IMR-90 (cell line): ENCODE results near the gene CENPN. TPM values are rescaled to one million over a fixed set of nuclear protein-coding genes. Genes with fewer than 3 reads are reported as not detected.
A peak's percentile ranks its signal among the peaks of the same experiment; 100 is the strongest.

Source experiments
- ATAC-seq: fragments of 200-7000 bp; cut with Tn5 transposase; 2 replicates; pipeline ENCODE4 v1.9.1; 2020; ENCODE audit warnings: low read depth, mild to moderate bottlenecking, moderate library complexity
- BruUV-seq: library from RNA; stranded (reverse); fragments of 400-500 nt; replicated peaks from 2 replicates; lab custom pipeline; 2021; lab: Mats Ljungman, UMichigan
- CTCF ChIA-PET: fragments of 300-600 bp; formaldehyde crosslinking; extraction: SDS; loops from one replicate; lab custom pipeline; 2021; ENCODE audit warnings: antibody characterized with exemption; lab: Yijun Ruan, JAX
- POLR2A ChIA-PET: fragments of 300-600 bp; sonication (Branson Sonifier 250); formaldehyde crosslinking; loops from one replicate; lab custom pipeline; 2022; ENCODE audit warnings: antibody characterized with exemption; ENCODE audit not compliant: unreplicated experiment; lab: Charles Lee
- DNase-seq: peaks from one replicate; pipeline ENCODE4 v3.0.0; 2013
- H2AFZ ChIP-seq: replicated peaks from 2 replicates; pipeline ENCODE3; 2013; ENCODE audit warnings: low read length, mild to moderate bottlenecking; ENCODE audit not compliant: poor library complexity
- H2AK5ac ChIP-seq: 2 replicates; pipeline ENCODE4 v1.6.1; 2013; ENCODE audit warnings: low read depth, low read length, inconsistent platforms
- H2AK9ac ChIP-seq: replicated peaks from 2 replicates; pipeline ENCODE3; 2013; ENCODE audit warnings: mild to moderate bottlenecking, low read depth, low read length, moderate library complexity; ENCODE audit not compliant: poor library complexity
- H2BK120ac ChIP-seq: 2 replicates; pipeline ENCODE4 v1.6.1; 2013; ENCODE audit warnings: low read depth, low read length, inconsistent platforms
- H2BK15ac ChIP-seq: 3 replicates; pipeline ENCODE4 v1.6.1; 2013; ENCODE audit warnings: low read depth, low read length, inconsistent platforms
- H2BK20ac ChIP-seq: 2 replicates; pipeline ENCODE4 v1.6.1; 2013; ENCODE audit warnings: low read depth, mild to moderate bottlenecking, inconsistent platforms, low read length, moderate library complexity
- H2BK5ac ChIP-seq: 2 replicates; pipeline ENCODE4 v1.6.1; 2013; ENCODE audit warnings: mild to moderate bottlenecking, low read depth, low read length, inconsistent platforms; ENCODE audit not compliant: poor library complexity, severe bottlenecking
- H3K14ac ChIP-seq: replicated peaks from 2 replicates; pipeline ENCODE4 v1.6.1; 2013; ENCODE audit warnings: low read depth, low read length, inconsistent platforms
- H3K18ac ChIP-seq: 2 replicates; pipeline ENCODE4 v1.6.1; 2013; ENCODE audit warnings: low read depth, low read length, control low read depth
- H3K23ac ChIP-seq: 2 replicates; pipeline ENCODE4 v1.6.1; 2013; ENCODE audit warnings: low read depth, low read length, inconsistent platforms
- H3K27ac ChIP-seq: 2 replicates; pipeline ENCODE4 v1.5.1; 2013; ENCODE audit warnings: mild to moderate bottlenecking, control low read depth, low read length; ENCODE audit not compliant: insufficient read depth
- H3K27me3 ChIP-seq: 2 replicates; pipeline ENCODE4 v1.6.1; 2013; ENCODE audit warnings: low read length; ENCODE audit not compliant: control insufficient read depth, insufficient read depth
- H3K36me3 ChIP-seq: 2 replicates; pipeline ENCODE4 v1.6.1; 2013; ENCODE audit warnings: low read length, mixed read lengths; ENCODE audit not compliant: control insufficient read depth, insufficient read depth
- H3K4ac ChIP-seq: 2 replicates; pipeline ENCODE4 v1.6.1; 2013; ENCODE audit warnings: low read depth, low read length, inconsistent platforms
- H3K4me1 ChIP-seq: 2 replicates; pipeline ENCODE4 v1.6.1; 2013; ENCODE audit warnings: low read length, mixed read lengths; ENCODE audit not compliant: control insufficient read depth, insufficient read depth
- H3K4me2 ChIP-seq: 2 replicates; pipeline ENCODE4 v1.6.1; 2013; ENCODE audit warnings: low read depth, mild to moderate bottlenecking, control low read depth, low read length, moderate library complexity
- H3K4me3 ChIP-seq: 2 replicates; pipeline ENCODE4 v1.5.1; 2013; ENCODE audit warnings: low read depth, mild to moderate bottlenecking, control low read depth, low read length, moderate library complexity; ENCODE audit not compliant: insufficient read depth
- H3K56ac ChIP-seq: 2 replicates; pipeline ENCODE4 v1.6.1; 2013; ENCODE audit warnings: low read length, inconsistent platforms; ENCODE audit not compliant: insufficient read depth; ENCODE audit errors: extremely low read depth
- H3K79me1 ChIP-seq, 2 experiments: 2 replicates each; pipeline ENCODE4 v1.6.1; 2013; ENCODE audit warnings: low read length in 2 of 2, inconsistent platforms in 1 of 2, low read depth in 1 of 2
- H3K9ac ChIP-seq: 2 replicates; pipeline ENCODE4 v1.6.1; 2013; ENCODE audit warnings: low read depth, low read length, control low read depth
- H3K9me1 ChIP-seq: 2 replicates; pipeline ENCODE4 v1.6.1; 2013; ENCODE audit warnings: low read length, inconsistent platforms; ENCODE audit not compliant: insufficient read depth
- H3K9me3 ChIP-seq: 2 replicates; pipeline ENCODE4 v1.6.1; 2013; ENCODE audit warnings: low read length; ENCODE audit not compliant: control insufficient read depth, insufficient read depth
- H4K20me1 ChIP-seq: 2 replicates; pipeline ENCODE4 v1.6.1; 2013; ENCODE audit warnings: low read length, inconsistent platforms; ENCODE audit not compliant: insufficient read depth
- H4K5ac ChIP-seq: 2 replicates; pipeline ENCODE4 v1.6.1; 2013; ENCODE audit warnings: mild to moderate bottlenecking, low read depth, low read length, control low read depth
- H4K8ac ChIP-seq, 2 experiments: 2 replicates each; pipeline ENCODE4 v1.6.1; 2013; ENCODE audit warnings: low read depth in 2 of 2, low read length in 2 of 2, control low read depth in 1 of 2, inconsistent platforms in 1 of 2
- H4K91ac ChIP-seq: 2 replicates; pipeline ENCODE4 v1.6.1; 2013; ENCODE audit warnings: low read depth, low read length, inconsistent platforms; ENCODE audit not compliant: insufficient read depth
- CEBPB ChIP-seq: IDR thresholded peaks from 2 replicates; pipeline ENCODE4 v1.6.1; 2012; ENCODE audit warnings: low read depth, low read length, improper control_type of control experiment
- FOS ChIP-seq: fragments of 150-350 bp; IDR thresholded peaks from 2 replicates; pipeline ENCODE4 v1.6.1; 2016; ENCODE audit warnings: low read depth, low read length
- NFE2L2 ChIP-seq: fragments of 150-350 bp; IDR thresholded peaks from 2 replicates; pipeline ENCODE4 v1.6.1; 2016; ENCODE audit warnings: low read depth, mild to moderate bottlenecking, low read length
- RCOR1 ChIP-seq: IDR thresholded peaks from 2 replicates; pipeline ENCODE4 v1.6.1; 2012; ENCODE audit warnings: mild to moderate bottlenecking, low read length, improper control_type of control experiment; ENCODE audit not compliant: insufficient replicate concordance
- SMC3 ChIP-seq: fragments of 150-350 bp; IDR thresholded peaks from 2 replicates; pipeline ENCODE4 v1.6.1; 2016; ENCODE audit warnings: low read depth, mild to moderate bottlenecking, antibody characterized with exemption, low read length, moderate library complexity
- WGBS, 2 experiments: methylation state at CpG; one replicate each; pipeline versions ENCODE4 v1.1.5 to v1.1.7; 2013; ENCODE audit warnings: missing lambda C conversion rate in 2 of 2; ENCODE audit not compliant: insufficient read length in 1 of 2; ENCODE audit errors: extremely low coverage in 2 of 2; 5-methylcytosine and 5-hydroxymethylcytosine counted together
- dilution Hi-C: fragments of 300-500 bp; cut with HindIII; formaldehyde crosslinking; loops from one replicate; pipeline ENCODE4 v1.14.3; 2018; ENCODE audit warnings: low sequenced_read_pairs; ENCODE audit not compliant: unreplicated experiment
- in situ Hi-C: fragments of 300-500 bp; cut with MboI; formaldehyde crosslinking; loops from 3 replicates; pipeline ENCODE4 v1.14.3; 2019; ENCODE audit warnings: low sequenced_read_pairs, inconsistent platforms, mixed read lengths
- intact Hi-C: fragments of 100-400 bp; cut with micrococcal nuclease; formaldehyde crosslinking; loops from 2 replicates; pipeline ENCODE4 v1.10.0; 2022
- microRNA-seq, 2 experiments: library from miRNA; stranded (forward) in 1 of 2; unstranded in 1 of 2; fragments of 10-50 nt in 1 of 2; fragments of <30 nt in 1 of 2; gene quantifications in 1 of 2; microRNA quantifications in 1 of 2; one replicate each; pipeline versions ENCODE3 to v1.1.0; 2013 to 2020; ENCODE audit not compliant: insufficient read depth in 1 of 2, insufficient read length in 1 of 2, unreplicated experiment in 1 of 2
- polyA plus RNA-seq, 3 experiments: library from polyadenylated mRNA; depleted of rRNA; stranded (reverse); fragments of >200 nt; gene quantifications; 2 replicates each; pipeline ENCODE4 v1.2.3, GENCODE V29; 2012; ENCODE audit warnings: low replicate concordance in 1 of 3
- small RNA-seq, 5 experiments: library from RNA; depleted of rRNA; stranded (forward); fragments of <200 nt; gene quantifications; one replicate each; pipeline ENCODE3, GENCODE V24; 2012
- total RNA-seq: library from RNA; depleted of rRNA; stranded (reverse); fragments of >200 nt; gene quantifications from 2 replicates; pipeline ENCODE4 v1.2.3, GENCODE V29; 2012; rRNA removed

The CENPN gene
- total and polyA plus RNA-seq, 2 of the 4 experiments (the other 2 are of a cell fraction), result 20.5 to 22.8 TPM

DNA sequence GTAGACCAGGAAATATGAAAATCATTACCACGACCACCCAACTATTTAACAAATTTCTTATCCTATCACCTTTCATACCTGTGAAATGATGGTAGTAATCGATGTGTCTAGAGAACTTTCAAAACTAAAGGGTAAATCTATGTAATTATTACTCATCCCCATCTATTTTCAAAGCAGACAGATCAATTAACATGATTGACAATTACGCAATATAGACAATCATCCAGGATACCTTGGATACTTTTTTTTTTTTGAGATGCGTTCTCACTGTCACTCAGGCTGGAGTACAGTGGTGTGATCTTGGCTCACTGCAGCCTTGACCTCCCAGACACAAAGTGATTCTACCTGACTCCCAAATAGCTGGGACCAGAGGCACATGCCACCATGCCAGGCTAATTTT lies 74.0 kb downstream of the CENPN start:
- dilution Hi-C loops, result no loop called here
- H3K9me1 ChIP-seq, result 0 out of 2 replicates have a peak, but pooled peaks cover 4% of the 10 kb centered on the region
- TF ChIP-seq SMC3 (no peak), FOS (no peak), RCOR1 (no peak), NFE2L2 (no peak), CEBPB (peak; percentile 82)
- no peak overlapping the region for H2AK9ac ChIP-seq
- no peak overlapping the region for H2AFZ ChIP-seq
- no peaks in the 10 kb centered on the region; the same call in 1 of the 2 replicates for H3K36me3 ChIP-seq
- H4K8ac ChIP-seq, result no peak overlapping the region
- no peak overlapping the region for H3K9ac ChIP-seq
- H3K4me1 ChIP-seq, result peaks cover 3% of the 10 kb centered on the region; the same call in 1 of the 2 replicates
- WGBS, 2 experiments, result 93% methylated on average over 2 of the region's 4 CpGs; no CpG with 5 or more reads in 1 of the 2 experiments
- no peak overlapping the region for H3K27ac ChIP-seq
- no peak overlapping the region for H3K56ac ChIP-seq
- no peak overlapping the region for H2BK20ac ChIP-seq
- H3K27me3 ChIP-seq, result no peaks in the 10 kb centered on the region
- no peak overlapping the region for H3K23ac ChIP-seq
- no peak overlapping the region for H3K14ac ChIP-seq
- no peak overlapping the region for H2BK15ac ChIP-seq
- no peak overlapping the region for H3K18ac ChIP-seq
- no TSS peak for BruUV-seq
- no peak overlapping the region for H3K4me3 ChIP-seq
- no peak overlapping the region for H4K91ac ChIP-seq
- no peak overlapping the region for H2AK5ac ChIP-seq
- POLR2A ChIA-PET, result no interaction called here
- no peak overlapping the region for H3K4me2 ChIP-seq
- no peaks in the 10 kb centered on the region for H3K9me3 ChIP-seq
- ATAC-seq (no peak), DNase-seq (no peak)
- 0 out of 4 replicates have a peak, but pooled peaks cover 0 to 4% of the 10 kb centered on the region in 2 experiments for H3K79me1 ChIP-seq
- intact Hi-C loops, result no loop called here
- H2BK5ac ChIP-seq, result no peak overlapping the region
- no peak overlapping the region for H4K5ac ChIP-seq
- no peak overlapping the region for H2BK120ac ChIP-seq
- in situ Hi-C loops, result no loop called here
- CTCF ChIA-PET, result no interaction called here
- H4K20me1 ChIP-seq, result no peaks in the 10 kb centered on the region; the same call in 1 of the 2 replicates
- H3K4ac ChIP-seq, result no peak overlapping the region

Small RNAs within 50 kb of the gene (microRNA-seq; reads per million reads assigned to microRNA genes)
- gene AC092718.3 (ENCODE audit: insufficient read depth, insufficient read length), result not detected

Small RNAs within 50 kb of the gene (small RNA-seq; reads per million reads assigned to genes)
- gene AC092718.3, result 0 reads per million in 5 experiments

Other genes starting within 250 kb of the CENPN start
- 3.9 and 4.4 TPM in 2 replicates for gene CDYL2, start 202.6 kb upstream of the CENPN start, total RNA-seq
- 0.93 and 1.2 TPM in 2 replicates for gene CDYL2, start 202.6 kb upstream of the CENPN start, polyA plus RNA-seq (2012; rRNA removed)
- gene CMC2, start 329 bp upstream of the CENPN start, total RNA-seq, result 57.0 and 81.4 TPM in 2 replicates
- 104 and 108 TPM in 2 replicates for gene CMC2, start 329 bp upstream of the CENPN start, polyA plus RNA-seq (2012; rRNA removed)
- gene ATMIN, start 28.6 kb downstream of the CENPN start, total RNA-seq, result 38.9 and 45.9 TPM in 2 replicates
- gene ATMIN, start 28.6 kb downstream of the CENPN start, polyA plus RNA-seq (2012; rRNA removed), result 13.5 and 15.8 TPM in 2 replicates
- under 0.01 and 0.72 TPM in 2 replicates for gene C16orf46, start 70.0 kb downstream of the CENPN start, total RNA-seq
- gene C16orf46, start 70.0 kb downstream of the CENPN start, polyA plus RNA-seq (2012; rRNA removed), result 0.27 and 0.55 TPM in 2 replicates
- gene GCSH, start 89.2 kb downstream of the CENPN start, total RNA-seq, result 9.3 and 19.7 TPM in 2 replicates
- gene GCSH, start 89.2 kb downstream of the CENPN start, polyA plus RNA-seq (2012; rRNA removed), result 19.5 and 21.2 TPM in 2 replicates
- not detected in 2 replicates for gene BCO1, start 231.5 kb downstream of the CENPN start, total RNA-seq
- not detected in 2 replicates for gene BCO1, start 231.5 kb downstream of the CENPN start, polyA plus RNA-seq (2012; rRNA removed)